Stimulated activated CD8-positive, alpha-beta memory T cell treated with anti-CD3 and anti-CD28 coated beads, Interleukin-7, amount 100 ng/mL, for 48 hours (primary cell): ENCODE data around the gene ARRB1.
"Not testable (repeated sequence)": the region's sequence is repeated elsewhere in the genome, so short reads cannot be mapped to it uniquely, and the experiment has no call there.

ENCODE experiments used
- DNase-seq, 2 donors: peaks; one replicate each; pipeline ENCODE4 v3.0.0-alpha.2; 2020; ENCODE audit warnings: low read depth in 1 of 2; ENCODE audit errors: extremely low read depth in 1 of 2

ARRB1 gene

DNA sequence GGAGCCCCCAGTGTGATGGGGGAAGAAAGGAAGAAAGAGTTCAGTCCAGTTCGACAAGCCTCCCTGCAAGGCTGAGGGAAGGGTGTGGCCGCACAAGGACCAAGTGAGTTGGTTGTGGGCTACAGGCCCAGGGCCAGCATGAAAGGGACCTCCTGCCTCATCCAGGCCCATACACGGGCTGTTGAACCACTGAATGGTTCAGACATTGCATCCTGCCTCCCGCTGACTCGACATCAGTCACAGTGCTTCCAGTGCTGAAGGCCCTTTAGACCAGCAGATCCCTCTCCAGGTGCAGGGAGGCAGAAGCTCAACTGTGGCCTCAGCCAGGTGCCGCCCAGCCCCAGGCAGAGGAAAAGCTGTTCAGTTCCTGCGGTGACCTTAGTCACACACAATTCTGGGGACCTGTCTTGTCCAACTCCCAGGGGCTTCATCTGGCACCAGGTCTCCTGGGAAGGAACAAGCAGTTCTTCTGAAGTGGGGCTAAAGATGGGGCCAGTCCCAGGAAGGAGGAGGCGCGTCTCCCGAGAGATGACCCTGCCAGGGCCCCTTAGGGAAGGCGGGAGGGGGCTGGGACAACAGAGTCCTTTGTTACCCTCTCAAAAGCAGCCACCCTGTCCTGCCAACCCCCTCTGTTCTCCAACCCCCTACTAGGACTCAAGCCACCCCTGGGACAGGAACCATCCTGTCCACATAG, 6.6 kb downstream of the ARRB1 start:
- no peak for DNase-seq

- no peak for DNase-seq
Measured at GRCh38 chr11:75344186-75344585, 7.3 kb downstream of the ARRB1 start.

GRCh38 chr11:75342966-75343870, 8.2 kb downstream of the ARRB1 start:
- DNase-seq, result no peak

- DNase-seq, result no peak
Measured at GRCh38 chr11:75342231-75342918, 9.1 kb downstream of the ARRB1 start.

DNA sequence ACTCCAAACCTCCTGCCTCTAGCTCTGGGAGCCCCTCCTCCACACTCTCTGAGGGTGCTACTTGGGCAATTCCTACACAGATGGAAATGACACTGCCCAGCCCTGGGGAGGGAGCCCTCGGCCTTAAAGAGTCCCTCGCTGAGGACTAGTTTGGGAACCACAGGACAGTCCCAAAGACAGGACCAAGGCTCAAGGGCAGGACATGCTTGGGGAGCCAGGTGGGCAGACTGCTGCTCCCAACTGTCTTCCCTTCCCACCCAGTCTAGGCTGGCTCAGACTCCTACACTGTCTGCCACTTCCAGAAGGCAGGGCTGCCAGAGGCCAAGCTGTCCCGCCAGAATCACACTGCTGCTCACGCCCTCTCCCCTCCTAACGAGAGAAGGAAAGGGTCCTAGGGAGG, 9.8 kb downstream of the ARRB1 start:
- DNase-seq, result no peak

DNA sequence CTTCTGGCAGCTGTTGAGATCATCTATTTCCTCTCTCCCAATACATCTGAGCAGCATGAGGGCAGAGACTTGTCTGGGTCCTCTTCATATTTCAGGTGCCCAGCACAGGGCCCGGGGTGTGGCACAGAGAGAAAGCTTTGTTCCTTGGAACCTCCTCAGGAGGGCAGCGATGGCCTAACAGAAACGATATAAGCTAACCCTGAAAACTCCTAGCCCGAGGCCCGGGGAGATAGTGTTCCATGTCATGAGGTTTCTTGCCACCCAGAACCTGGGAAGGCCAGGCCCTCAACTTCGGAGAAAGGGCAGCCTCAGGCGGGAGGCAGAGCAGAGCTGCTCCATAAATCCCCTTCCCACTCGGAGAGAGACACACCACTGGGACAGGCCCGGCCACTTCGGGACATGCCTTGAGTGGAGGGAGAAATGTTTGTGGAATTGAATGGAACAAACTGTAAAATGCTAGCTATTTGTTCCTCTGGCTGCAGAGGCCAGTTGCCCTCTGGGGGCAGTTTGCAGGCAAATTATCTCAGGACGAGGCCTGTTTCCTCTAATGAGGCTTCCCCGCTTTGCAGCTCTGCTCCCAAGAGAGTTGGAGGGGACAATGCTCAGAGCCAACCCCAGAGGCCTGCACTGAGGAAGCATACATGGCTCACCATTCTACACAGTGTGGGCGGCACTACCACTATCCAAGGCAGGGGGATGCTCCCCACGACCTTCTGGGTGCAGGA, 11.6 kb downstream of the ARRB1 start:
- DNase-seq, result no peak

DNA sequence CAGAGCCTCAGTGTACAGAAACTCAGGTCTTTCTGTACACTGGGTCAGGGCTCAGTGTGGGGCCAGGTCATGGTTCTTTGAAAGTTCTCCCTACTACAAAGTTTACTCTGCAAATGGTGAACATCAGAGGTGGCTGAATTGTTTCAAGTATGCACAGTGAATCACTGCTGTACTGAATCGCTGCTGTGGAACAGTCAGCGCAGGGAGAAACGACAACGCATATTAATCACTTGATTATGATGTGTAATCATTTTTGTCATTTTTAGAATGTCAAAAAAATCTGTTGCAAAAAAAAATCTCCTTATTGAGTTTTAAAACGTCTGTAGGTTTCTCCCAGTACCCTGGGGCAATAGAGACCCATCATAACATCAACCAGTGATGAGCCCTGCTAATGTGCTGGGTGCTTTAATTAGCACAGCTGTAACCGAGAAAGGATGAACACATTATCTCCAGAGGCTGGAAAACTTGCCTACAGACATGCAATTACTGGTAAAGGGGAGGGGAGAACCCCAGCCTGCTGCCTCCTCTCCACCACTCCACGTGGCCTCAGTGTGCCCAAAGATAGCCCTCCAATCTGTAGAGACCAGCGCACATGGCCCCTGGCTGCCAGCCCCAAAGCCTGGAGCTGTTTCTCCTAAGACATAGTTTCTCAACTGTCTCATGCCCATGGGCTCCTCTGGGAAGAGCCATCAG, 12.8 kb downstream of the ARRB1 start:
- no peak for DNase-seq

GRCh38 chr11:75337195-75337654, 14.2 kb downstream of the ARRB1 start:
- no peak for DNase-seq

DNA sequence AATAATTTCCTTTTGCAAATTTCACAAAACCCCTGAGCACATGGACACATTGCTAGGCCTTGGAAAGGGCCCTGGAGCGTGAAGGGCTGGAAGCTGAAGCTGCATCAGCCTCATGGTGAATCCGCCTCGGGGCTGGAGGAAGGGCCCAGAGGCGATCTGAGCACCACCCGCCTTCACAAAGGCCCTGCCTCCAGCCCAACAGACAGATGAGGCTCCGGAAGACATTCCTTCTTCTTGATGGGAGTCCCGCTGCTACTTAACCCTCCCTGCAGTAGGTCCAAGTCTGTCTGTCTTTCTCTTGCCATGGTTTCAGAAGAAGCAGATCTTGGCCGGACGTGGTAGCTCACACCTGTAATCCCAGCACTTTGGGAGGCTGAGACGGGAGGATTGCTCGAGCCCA, 16.5 kb downstream of the ARRB1 start:
- DNase-seq, result no peak

DNA sequence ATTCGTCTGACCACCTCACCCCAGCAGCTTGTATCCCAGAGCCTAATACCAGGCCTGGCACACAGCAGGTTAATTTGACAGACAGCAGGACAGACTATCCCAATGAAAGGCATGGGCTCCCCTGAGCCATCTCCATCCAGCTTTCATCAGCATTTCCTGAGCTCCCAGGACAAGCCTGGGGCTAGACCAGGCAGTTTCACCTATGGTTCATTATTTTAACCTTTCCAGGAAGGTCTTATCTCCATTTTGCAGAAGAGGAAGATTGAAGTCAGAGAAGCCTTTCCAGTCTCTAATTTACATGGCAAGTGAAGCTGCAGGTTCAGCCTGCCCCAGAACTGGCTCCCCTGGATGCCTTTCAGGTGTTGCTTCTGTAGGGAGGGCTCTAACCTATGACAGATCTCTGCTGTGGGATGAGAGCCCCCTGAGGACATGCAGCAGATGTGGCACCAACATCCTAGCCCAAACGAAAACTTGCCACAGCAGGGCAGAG, 17.0 kb downstream of the ARRB1 start:
- DNase-seq, result no peak

- DNase-seq, result no peak
Measured at GRCh38 chr11:75333807-75334140, 17.7 kb downstream of the ARRB1 start.

DNA sequence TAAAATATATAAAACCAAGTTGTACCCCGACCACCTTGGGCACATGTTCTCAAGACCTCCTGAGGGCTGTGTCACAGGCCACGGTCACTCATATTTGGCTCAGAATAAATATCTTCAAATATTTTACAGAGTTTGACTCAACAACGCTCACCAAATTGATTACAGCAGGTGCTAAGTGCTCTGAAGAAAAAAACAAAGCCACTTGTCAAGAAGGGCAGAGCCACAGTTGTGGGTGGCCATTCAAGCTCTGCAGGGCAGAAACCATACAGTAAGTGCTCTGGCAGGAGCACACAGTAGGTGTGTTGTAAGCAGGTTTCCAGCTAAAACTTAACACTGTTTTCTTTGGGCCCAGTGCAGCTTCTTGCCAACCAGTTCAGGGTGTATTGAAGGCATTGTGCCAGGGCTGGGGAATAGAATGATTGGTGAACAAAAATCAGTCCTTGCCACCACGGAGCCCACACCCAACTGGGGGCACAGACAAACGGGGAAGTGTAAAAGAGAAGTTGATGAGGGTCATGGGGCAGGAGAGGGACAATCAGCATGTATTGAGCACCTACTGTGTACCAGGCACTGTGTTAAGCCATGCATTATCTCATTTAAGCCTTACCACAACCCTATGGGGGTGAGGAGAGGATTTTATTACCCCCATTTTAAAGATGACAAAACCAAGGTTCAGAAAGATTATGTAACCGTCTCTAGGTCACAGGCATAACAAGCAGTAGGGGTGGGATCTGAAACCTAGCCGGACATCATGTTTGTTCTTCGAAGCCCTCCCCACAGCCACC, 18.2 kb downstream of the ARRB1 start:
- no peak for DNase-seq

GRCh38 chr11:75331761-75332160, 19.7 kb downstream of the ARRB1 start:
- DNase-seq, result not testable (repeated sequence)

DNA sequence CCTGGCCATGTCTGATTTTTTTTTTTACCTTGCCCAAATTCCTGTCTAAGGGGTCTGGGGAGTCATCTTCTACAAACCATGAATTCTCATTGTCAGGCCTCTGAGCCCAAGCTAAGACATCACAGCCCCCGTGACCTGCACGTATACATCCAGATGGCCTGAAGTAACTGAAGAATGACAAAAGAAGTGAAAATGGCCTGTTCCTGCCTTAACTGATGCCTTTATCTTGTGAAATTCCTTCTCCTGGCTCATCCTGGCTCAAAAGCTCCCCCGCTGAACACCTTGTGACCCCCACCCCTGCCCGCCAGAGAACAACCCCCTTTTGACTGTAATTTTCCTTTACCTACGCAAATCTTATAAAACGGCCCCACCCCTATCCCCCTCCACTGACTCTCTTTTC, 20.2 kb downstream of the ARRB1 start:
- DNase-seq, result not testable (repeated sequence)

DNA sequence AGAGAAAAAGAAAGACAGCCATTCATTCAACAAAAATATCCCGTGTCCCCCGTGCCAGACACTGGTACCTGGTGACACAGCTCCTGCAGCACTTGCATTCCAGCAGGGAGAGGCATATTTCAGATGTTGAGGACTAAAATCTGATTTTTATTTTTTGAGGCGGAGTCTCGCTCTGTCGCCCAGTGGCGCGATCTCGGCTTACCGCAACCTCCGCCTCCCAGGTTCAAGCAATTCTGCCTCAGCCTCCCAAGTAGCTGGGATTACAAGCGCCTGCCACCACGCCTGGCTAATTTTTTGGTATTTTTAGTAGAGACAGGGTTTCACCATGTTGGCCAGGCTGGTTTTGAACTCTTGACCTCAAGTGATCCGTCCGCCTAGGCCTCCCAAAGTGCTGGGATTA, 20.6 kb downstream of the ARRB1 start:
- DNase-seq, result not testable (repeated sequence)

DNA sequence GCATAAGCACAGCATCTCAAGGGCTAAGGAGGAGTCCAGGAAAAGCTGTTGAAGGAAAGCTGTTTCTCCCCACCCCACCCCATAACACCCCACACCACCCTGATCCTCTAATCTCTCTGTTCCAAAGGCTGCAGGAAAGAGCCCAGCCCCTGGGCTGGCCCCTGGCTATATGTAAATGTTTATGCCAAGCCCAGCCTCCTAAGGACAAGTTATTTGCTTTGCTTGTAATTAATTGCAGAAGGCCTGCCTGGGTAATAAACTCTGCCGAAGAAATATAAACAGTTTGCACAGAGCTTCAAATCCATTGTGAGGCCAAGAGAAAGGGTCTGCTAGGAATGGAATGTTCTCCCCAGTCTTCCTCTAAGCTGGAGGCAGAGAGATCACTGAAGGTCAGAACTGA, 21.2 kb downstream of the ARRB1 start:
- DNase-seq, result no peak

DNA sequence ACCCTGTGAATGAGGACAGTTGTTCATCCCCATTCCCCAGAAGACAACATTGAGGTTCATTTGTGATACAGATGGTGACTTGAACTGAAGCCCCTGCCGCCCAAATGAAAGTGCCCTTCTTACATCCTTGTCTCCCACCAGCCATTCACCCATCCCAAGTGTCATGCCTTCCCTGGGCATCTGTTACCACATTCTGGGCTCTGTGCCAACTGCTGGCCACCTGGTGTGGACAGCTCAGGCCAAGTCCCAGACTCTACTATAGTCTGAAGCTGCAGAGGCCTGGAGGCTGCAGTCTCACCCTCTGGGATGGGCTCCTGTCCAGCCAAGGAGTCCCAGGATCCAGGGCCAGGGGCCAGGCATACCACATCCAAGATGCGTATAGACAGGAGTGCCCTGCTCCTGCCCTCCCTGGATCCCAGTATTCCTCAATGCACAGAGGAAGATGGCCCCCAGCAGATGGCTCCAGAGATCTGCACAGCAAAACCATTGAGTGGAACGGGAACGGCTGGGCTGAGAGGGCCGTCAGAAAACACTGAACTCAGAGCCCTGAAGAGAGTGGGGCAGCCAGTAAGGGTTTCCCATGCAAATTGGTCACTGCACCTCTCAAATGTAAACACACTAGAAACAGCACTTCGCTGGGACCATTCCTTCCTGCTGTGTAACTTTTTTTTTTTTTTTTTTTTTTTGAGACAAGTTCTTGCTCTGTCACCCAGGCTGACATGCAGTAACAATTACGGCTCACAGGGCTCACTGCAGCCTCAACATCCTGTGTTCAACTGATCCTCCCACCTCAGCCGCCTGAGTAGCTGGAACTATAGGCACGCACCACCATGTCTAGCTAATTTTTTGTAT, 22.8 kb downstream of the ARRB1 start:
- peak in 1 of 2 donors; percentile 32 for DNase-seq

DNA sequence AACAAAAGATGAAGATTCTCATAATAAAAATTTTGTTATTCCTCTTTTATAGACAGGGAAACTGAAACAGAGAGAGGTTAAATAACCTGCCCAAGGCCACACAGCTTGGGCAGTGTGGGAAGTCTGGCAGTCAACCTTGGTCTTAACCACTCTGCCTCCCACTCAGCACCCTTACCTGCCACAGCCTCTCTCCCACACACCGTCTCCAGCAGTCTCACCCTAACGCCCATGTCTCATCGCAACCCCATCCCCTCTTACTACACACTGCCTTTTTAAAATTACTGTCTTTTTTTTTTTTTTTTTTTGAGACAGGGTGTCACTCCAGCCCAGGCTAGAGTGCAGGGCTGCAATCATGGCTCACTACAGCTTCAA, 25.0 kb downstream of the ARRB1 start:
- peak in 1 of 2 donors; percentile 44 for DNase-seq
